ENCODE measurements around the gene DCBLD1. TPM values are rescaled to one million over a fixed set of nuclear protein-coding genes. Genes with fewer than 3 reads are reported as not detected.

DCBLD1 gene
- total and polyA plus RNA-seq, 2 of the 13 experiments (the other 11 are each of a cell fraction or from before 2014, with no cell fraction given) = 23.2 to 41.5 TPM

DNA sequence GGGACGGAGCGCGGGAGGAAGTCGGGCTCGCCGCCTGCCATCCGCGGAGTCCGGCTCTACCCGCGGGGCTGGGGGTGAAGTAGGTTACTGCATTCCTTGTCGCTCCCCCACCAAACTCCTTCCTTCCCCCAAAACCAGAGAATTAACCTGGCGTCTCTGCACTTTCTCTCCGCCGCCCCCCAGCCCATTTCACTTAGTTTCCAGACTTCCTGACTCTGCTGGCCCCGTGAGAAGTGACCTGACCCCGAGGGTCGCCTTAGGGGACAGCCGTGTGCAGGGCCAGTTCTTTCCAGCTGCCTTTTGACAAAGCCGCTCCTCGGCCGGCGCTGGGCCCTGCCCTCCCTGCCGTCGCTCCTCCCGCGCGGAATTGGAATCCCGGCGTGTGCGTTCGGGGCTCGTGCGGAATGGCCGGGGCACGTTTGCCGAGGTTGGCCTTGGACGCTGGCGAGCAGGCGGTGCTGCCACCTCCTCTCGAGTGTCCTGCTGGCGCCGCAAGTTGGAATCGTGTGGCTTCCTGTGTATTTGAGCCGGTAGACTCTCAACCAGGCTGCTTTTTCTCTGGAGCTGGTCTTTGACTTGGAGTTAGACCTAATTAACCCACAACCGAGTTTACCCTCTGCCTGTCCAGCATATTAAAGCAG is 650 bp downstream of the DCBLD1 start (continued):
- TF ChIP-seq, protein P1, sequence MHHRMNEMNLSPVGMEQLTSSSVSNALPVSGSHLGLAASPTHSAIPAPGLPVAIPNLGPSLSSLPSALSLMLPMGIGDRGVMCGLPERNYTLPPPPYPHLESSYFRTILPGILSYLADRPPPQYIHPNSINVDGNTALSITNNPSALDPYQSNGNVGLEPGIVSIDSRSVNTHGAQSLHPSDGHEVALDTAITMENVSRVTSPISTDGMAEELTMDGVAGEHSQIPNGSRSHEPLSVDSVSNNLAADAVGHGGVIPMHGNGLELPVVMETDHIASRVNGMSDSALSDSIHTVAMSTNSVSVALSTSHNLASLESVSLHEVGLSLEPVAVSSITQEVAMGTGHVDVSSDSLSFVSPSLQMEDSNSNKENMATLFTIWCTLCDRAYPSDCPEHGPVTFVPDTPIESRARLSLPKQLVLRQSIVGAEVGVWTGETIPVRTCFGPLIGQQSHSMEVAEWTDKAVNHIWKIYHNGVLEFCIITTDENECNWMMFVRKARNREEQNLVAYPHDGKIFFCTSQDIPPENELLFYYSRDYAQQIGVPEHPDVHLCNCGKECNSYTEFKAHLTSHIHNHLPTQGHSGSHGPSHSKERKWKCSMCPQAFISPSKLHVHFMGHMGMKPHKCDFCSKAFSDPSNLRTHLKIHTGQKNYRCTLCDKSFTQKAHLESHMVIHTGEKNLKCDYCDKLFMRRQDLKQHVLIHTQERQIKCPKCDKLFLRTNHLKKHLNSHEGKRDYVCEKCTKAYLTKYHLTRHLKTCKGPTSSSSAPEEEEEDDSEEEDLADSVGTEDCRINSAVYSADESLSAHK (CRISPR knock-in tag; IDR thresholded peaks at IDR 0.05; ENCODE audit: borderline replicate concordance) = no peak
- TF ChIP-seq EED (CRISPR knock-in tag; IDR thresholded peaks at IDR 0.05) (peak; percentile 57; the same call in 1 of the 2 replicates), ZNF143 (CRISPR knock-in tag; IDR thresholded peaks at IDR 0.05) (peak; percentile 39; the same call in 1 of the 2 replicates), ZNF782 (CRISPR knock-in tag; IDR thresholded peaks at IDR 0.05; ENCODE audit: borderline replicate concordance) (peak; percentile 96), ARID2 (CRISPR knock-in tag; IDR thresholded peaks at IDR 0.05; ENCODE audit: borderline replicate concordance) (peak; percentile 88), HOXA9 (CRISPR knock-in tag; IDR thresholded peaks at IDR 0.05; ENCODE audit: borderline replicate concordance) (no peak), RELA (CRISPR knock-in tag; IDR thresholded peaks at IDR 0.05) (no peak), ZNF570 (CRISPR knock-in tag; IDR thresholded peaks at IDR 0.05; ENCODE audit: borderline replicate concordance) (0 out of 2 replicates have a peak, but pooled peaks have one; percentile 36), ZNF383 (CRISPR knock-in tag; IDR thresholded peaks at IDR 0.05; ENCODE audit: borderline replicate concordance) (no peak), ZNF12 (CRISPR knock-in tag; IDR thresholded peaks at IDR 0.05) (no peak), HOXA7 (CRISPR knock-in tag; IDR thresholded peaks at IDR 0.05) (no peak), ZFP1 (CRISPR knock-in tag; IDR thresholded peaks at IDR 0.05) (no peak), ZNF263 (CRISPR knock-in tag; IDR thresholded peaks at IDR 0.05) (peak; percentile 67), ISL2 (CRISPR knock-in tag; IDR thresholded peaks at IDR 0.05) (peak; percentile 70), ZNF558 (CRISPR knock-in tag; IDR thresholded peaks at IDR 0.05; ENCODE audit: borderline replicate concordance) (no peak), YEATS4 (CRISPR knock-in tag; IDR thresholded peaks at IDR 0.05; ENCODE audit: borderline replicate concordance) (peak; percentile 76; the same call in 1 of the 2 replicates), CREB1 (IDR thresholded peaks at IDR 0.05) (no peak), CREB1 (CRISPR knock-in tag; IDR thresholded peaks at IDR 0.05) (no peak), ZNF501 (CRISPR knock-in tag; IDR thresholded peaks at IDR 0.05) (peak; percentile 63)
- TF ChIP-seq, protein P2, sequence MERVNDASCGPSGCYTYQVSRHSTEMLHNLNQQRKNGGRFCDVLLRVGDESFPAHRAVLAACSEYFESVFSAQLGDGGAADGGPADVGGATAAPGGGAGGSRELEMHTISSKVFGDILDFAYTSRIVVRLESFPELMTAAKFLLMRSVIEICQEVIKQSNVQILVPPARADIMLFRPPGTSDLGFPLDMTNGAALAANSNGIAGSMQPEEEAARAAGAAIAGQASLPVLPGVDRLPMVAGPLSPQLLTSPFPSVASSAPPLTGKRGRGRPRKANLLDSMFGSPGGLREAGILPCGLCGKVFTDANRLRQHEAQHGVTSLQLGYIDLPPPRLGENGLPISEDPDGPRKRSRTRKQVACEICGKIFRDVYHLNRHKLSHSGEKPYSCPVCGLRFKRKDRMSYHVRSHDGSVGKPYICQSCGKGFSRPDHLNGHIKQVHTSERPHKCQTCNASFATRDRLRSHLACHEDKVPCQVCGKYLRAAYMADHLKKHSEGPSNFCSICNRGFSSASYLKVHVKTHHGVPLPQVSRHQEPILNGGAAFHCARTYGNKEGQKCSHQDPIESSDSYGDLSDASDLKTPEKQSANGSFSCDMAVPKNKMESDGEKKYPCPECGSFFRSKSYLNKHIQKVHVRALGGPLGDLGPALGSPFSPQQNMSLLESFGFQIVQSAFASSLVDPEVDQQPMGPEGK (CRISPR knock-in tag; IDR thresholded peaks at IDR 0.05) = no peak; the same call in none of the 2 replicates
- TF ChIP-seq, protein P3, sequence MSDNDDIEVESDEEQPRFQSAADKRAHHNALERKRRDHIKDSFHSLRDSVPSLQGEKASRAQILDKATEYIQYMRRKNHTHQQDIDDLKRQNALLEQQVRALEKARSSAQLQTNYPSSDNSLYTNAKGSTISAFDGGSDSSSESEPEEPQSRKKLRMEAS (IDR thresholded peaks at IDR 0.05) = peak; percentile 96
- TF ChIP-seq, protein P4, sequence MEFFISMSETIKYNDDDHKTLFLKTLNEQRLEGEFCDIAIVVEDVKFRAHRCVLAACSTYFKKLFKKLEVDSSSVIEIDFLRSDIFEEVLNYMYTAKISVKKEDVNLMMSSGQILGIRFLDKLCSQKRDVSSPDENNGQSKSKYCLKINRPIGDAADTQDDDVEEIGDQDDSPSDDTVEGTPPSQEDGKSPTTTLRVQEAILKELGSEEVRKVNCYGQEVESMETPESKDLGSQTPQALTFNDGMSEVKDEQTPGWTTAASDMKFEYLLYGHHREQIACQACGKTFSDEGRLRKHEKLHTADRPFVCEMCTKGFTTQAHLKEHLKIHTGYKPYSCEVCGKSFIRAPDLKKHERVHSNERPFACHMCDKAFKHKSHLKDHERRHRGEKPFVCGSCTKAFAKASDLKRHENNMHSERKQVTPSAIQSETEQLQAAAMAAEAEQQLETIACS (CRISPR knock-in tag; IDR thresholded peaks at IDR 0.05) = peak; percentile 33; the same call in 1 of the 2 replicates
- TF ChIP-seq, protein P5, sequence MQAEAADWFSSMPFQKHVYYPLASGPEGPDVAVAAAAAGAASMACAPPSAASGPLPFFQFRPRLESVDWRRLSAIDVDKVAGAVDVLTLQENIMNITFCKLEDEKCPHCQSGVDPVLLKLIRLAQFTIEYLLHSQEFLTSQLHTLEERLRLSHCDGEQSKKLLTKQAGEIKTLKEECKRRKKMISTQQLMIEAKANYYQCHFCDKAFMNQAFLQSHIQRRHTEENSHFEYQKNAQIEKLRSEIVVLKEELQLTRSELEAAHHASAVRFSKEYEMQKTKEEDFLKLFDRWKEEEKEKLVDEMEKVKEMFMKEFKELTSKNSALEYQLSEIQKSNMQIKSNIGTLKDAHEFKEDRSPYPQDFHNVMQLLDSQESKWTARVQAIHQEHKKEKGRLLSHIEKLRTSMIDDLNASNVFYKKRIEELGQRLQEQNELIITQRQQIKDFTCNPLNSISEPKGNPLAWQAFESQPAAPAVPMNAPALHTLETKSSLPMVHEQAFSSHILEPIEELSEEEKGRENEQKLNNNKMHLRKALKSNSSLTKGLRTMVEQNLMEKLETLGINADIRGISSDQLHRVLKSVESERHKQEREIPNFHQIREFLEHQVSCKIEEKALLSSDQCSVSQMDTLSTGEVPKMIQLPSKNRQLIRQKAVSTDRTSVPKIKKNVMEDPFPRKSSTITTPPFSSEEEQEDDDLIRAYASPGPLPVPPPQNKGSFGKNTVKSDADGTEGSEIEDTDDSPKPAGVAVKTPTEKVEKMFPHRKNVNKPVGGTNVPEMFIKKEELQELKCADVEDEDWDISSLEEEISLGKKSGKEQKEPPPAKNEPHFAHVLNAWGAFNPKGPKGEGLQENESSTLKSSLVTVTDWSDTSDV (CRISPR knock-in tag; IDR thresholded peaks at IDR 0.05) = peak; percentile 91
